AG04450 (cell line): ENCODE results near the gene CLCNKA. TPM values are rescaled to one million over a fixed set of nuclear protein-coding genes. Genes with fewer than 3 reads are reported as not detected.
"Not testable (repeated sequence)": the region's sequence is repeated elsewhere in the genome, so short reads cannot be mapped to it uniquely, and the experiment has no call there.

Experiments used
- CTCF ChIA-PET: fragments of 300-600, 350-600 bp; formaldehyde crosslinking; extraction: SDS; loops from one replicate; lab custom pipeline; 2022; ENCODE audit warnings: antibody characterized with exemption, inconsistent platforms; lab: Charles Lee
- POLR2A ChIA-PET: fragments of 350-600 bp; formaldehyde crosslinking; extraction: SDS; loops from one replicate; lab custom pipeline; 2021; ENCODE audit warnings: antibody characterized with exemption, inconsistent platforms; lab: Yijun Ruan, JAX
- DNase-seq: peaks from one replicate; pipeline ENCODE4 v3.0.0-alpha.2; 2011; ENCODE audit warnings: low read depth, low spot score
- H3K27ac ChIP-seq: one replicate; pipeline ENCODE4 v1.5.1; 2012; ENCODE audit warnings: low read depth, low read length, control low read depth
- H3K27me3 ChIP-seq: one replicate; pipeline ENCODE4 v1.6.0; 2012; ENCODE audit warnings: low read length; ENCODE audit not compliant: control insufficient read depth, insufficient read depth
- H3K4me3 ChIP-seq: 2 replicates; pipeline ENCODE4 v1.5.1; 2011; ENCODE audit warnings: mild to moderate bottlenecking, low read depth, low read length, control low read depth
- H3K9me3 ChIP-seq: 2 replicates; pipeline ENCODE4 v1.5.1; 2012; ENCODE audit warnings: low read length; ENCODE audit not compliant: control insufficient read depth, insufficient read depth
- CTCF ChIP-seq: IDR thresholded peaks from 2 replicates; pipeline ENCODE4 v1.5.1; 2011; ENCODE audit warnings: low read depth, low read length, control low read depth, inconsistent platforms
- polyA plus RNA-seq: library from polyadenylated mRNA; depleted of rRNA; stranded (reverse); fragments of >200 nt; gene quantifications from 2 replicates; pipeline ENCODE4 v1.2.3, GENCODE V29; 2011

CLCNKA gene
- polyA plus RNA-seq, 1 experiment, result not detected

- POLR2A ChIA-PET, result no interaction called here
- Histone ChIP-seq H3K4me3 (no peak overlapping the region), H3K27me3 (peaks cover 5% of the 10 kb centered on the region), H3K27ac (no peak overlapping the region), H3K9me3 (no peaks in the 10 kb centered on the region)
- no peak for DNase-seq
- no peak for TF ChIP-seq CTCF
- CTCF ChIA-PET, result interaction anchor here (0.6 kb wide), 1 partner anchor 214 kb away, joined by 3 read pairs; no protein-coding TSS in a partner anchor
Observed at GRCh38 chr1:16029288-16029687, 7.5 kb downstream of the CLCNKA start.

- Histone ChIP-seq H3K27me3 (peaks cover 2% of the 10 kb centered on the region), H3K27ac (no peak overlapping the region), H3K9me3 (no peaks in the 10 kb centered on the region), H3K4me3 (no peak overlapping the region)
- TF ChIP-seq CTCF, result no peak
- no peak for DNase-seq
- ChIA-PET POLR2A (no interaction called here), CTCF (interaction anchor here (1.9 to 2.3 kb wide), 2 partner anchors 14 to 240 kb away, joined by 6 to 9 read pairs; partner anchors contain the start of gene HSPB7)
Observed at GRCh38 chr1:16031551-16031950, 9.7 kb downstream of the CLCNKA start.

GRCh38 chr1:16032388-16033102 lies 10.7 kb downstream of the CLCNKA start:
- ChIA-PET CTCF (interaction anchor here (0.6 to 3.6 kb wide), 18 partner anchors 10 to 241 kb away, joined by 3 to 31 read pairs (median 3); partner anchors contain the start of genes CLCNKA, CLCNKB and HSPB7), POLR2A (no interaction called here)
- peak; percentile 62 for DNase-seq
- peaks cover 4% of the 10 kb centered on the region for H3K27me3 ChIP-seq
- H3K4me3 ChIP-seq, result no peak overlapping the region
- H3K9me3 ChIP-seq, result no peaks in the 10 kb centered on the region
- peak; percentile 97 for TF ChIP-seq CTCF
- H3K27ac ChIP-seq, result no peak overlapping the region

- H3K27me3 ChIP-seq, H3K4me3 ChIP-seq, DNase-seq, POLR2A ChIA-PET, H3K27ac ChIP-seq, H3K9me3 ChIP-seq: not testable (repeated sequence)
- CTCF ChIA-PET, result interaction anchor here (0.6 to 3.6 kb wide), 15 partner anchors 10 to 242 kb away, joined by 3 to 31 read pairs (median 4); partner anchors contain the start of genes CLCNKA and CLCNKB
Observed at GRCh38 chr1:16033103-16033632, 11.3 kb downstream of the CLCNKA start.

GRCh38 chr1:16036461-16036860 lies 14.6 kb downstream of the CLCNKA start:
- CTCF ChIA-PET, result interaction anchor here (0.6 kb wide), 1 partner anchor 77 kb away, joined by 6 read pairs; no protein-coding TSS in a partner anchor
- DNase-seq, H3K9me3 ChIP-seq, POLR2A ChIA-PET, H3K27ac ChIP-seq, H3K4me3 ChIP-seq: not testable (repeated sequence)
- peaks cover 14% of the 10 kb centered on the region for H3K27me3 ChIP-seq

GRCh38 chr1:16038620-16038912 lies 16.7 kb downstream of the CLCNKA start:
- Histone ChIP-seq H3K4me3 (no peak overlapping the region), H3K27ac (no peak overlapping the region), H3K27me3 (peaks cover 18% of the 10 kb centered on the region), H3K9me3 (no peaks in the 10 kb centered on the region)
- DNase-seq, result no peak
- ChIA-PET POLR2A (no interaction called here), CTCF (no interaction called here)
- no peak for TF ChIP-seq CTCF

- H3K27ac ChIP-seq, CTCF ChIA-PET, H3K9me3 ChIP-seq, POLR2A ChIA-PET, DNase-seq, H3K4me3 ChIP-seq: not testable (repeated sequence)
- H3K27me3 ChIP-seq, result peaks cover 18% of the 10 kb centered on the region
Observed at GRCh38 chr1:16039871-16040270, 18.0 kb downstream of the CLCNKA start.
